ENCODE data around the gene KCTD16.

DNA sequence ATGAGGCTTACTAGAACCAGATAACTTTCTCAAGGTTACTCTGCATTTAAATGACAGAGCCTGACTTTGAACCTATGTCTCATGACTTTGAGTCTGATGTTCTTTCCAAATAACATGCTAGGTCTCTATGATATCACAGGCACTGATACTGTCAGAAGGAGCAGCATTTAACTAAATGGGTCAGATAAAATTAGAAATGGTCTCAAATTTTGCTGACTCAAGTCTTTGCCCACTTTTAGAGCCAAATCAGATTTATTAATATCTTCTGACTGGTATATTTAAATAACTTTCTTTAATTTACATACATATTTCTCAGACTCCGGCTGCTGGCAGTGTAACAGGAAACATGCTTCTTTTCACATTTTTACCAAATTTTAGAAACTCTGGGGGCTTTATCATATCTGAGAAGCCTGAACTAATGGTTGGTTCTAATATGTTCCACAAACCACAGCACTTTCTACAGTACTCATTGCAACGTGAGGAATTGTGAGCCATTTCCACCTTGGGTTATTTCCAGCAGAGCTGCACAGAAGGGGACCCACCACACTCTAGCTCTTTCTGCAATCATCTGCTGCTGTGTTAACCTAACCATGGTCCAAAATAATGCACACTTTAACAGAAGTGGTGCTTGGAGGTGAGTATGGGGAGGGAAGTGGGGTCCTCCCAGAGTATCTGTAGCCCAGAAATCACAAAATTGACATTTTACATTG, 79.2 kb downstream of the KCTD16 start:
- TF ChIP-seq, protein P1, sequence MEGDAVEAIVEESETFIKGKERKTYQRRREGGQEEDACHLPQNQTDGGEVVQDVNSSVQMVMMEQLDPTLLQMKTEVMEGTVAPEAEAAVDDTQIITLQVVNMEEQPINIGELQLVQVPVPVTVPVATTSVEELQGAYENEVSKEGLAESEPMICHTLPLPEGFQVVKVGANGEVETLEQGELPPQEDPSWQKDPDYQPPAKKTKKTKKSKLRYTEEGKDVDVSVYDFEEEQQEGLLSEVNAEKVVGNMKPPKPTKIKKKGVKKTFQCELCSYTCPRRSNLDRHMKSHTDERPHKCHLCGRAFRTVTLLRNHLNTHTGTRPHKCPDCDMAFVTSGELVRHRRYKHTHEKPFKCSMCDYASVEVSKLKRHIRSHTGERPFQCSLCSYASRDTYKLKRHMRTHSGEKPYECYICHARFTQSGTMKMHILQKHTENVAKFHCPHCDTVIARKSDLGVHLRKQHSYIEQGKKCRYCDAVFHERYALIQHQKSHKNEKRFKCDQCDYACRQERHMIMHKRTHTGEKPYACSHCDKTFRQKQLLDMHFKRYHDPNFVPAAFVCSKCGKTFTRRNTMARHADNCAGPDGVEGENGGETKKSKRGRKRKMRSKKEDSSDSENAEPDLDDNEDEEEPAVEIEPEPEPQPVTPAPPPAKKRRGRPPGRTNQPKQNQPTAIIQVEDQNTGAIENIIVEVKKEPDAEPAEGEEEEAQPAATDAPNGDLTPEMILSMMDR (IDR thresholded peaks at IDR 0.05) = no peak
- TF ChIP-seq POLR2A (IDR thresholded peaks at IDR 0.05) = no peak
